ENCODE data around the gene MOSPD3. TPM values are rescaled to one million over a fixed set of nuclear protein-coding genes. Genes with fewer than 3 reads are reported as not detected.
A peak's percentile ranks its signal among the peaks of the same experiment; 100 is the strongest.

Gene MOSPD3
- total and polyA plus RNA-seq, 2 of the 8 experiments (the other 6 are each of a cell fraction or from before 2014, with no cell fraction given): 20.7 to 21.4 TPM

DNA sequence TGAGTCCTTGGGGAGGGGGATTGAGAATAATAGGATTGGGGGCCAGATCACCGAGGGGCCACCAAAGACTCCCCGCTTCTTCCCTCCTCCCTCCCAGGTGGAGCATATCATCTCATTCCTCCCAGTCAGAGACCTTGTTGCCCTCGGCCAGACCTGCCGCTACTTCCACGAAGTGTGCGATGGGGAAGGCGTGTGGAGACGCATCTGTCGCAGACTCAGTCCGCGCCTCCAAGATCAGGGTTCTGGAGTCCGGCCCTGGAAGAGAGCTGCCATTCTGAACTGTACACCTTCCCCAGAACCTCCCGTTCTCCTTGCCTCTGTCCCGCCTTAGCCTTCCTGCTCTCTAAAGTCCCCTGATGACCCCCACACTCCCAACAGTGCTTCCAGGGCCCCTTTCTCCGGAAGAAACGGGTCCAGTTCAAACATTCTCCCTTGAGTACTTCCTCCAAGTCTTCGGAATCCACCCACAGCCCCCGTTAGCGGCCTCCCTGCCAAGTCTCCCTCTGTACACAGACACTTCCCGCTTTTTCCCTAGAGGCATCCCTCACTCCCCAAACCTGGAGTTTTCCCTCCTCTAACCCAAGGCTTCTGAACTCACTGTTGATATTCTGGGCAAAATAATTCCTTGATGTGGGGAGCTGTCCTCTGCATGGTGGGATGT lies 22.1 kb upstream of the MOSPD3 start:
- ChIA-PET CTCF (ENCODE audit: partially characterized antibody) (interaction anchor here (0.6 to 11.4 kb wide), 13 partner anchors 11 to 211 kb away, joined by 3 to 171 read pairs (median 6); partner anchors contain the start of genes MOSPD3 and PCOLCE), POLR2A (ENCODE audit: partially characterized antibody) (interaction anchor here (0.8 to 10.0 kb wide), 20 partner anchors 7 to 161 kb away, joined by 3 to 172 read pairs (median 4); partner anchors contain the start of genes AGFG2, MEPCE, MOSPD3 and PCOLCE)
- peaks cover 0 to 2% (median under 1%) of the 10 kb centered on the region in 4 experiments; a peak in 4 of 7 replicates for H3K27me3 ChIP-seq (replicated peaks in 1 of 4; ENCODE audit: control insufficient read depth in 3 of 4, extremely low read depth in 1 of 4, insufficient read depth in 3 of 4, low read length in 3 of 4)
- no peak overlapping the region for H3K14ac ChIP-seq (ENCODE audit: insufficient read length)
- no peak overlapping the region for H4K5ac ChIP-seq (ENCODE audit: insufficient read length, low read depth, low read length)
- no peak overlapping the region for H4K91ac ChIP-seq (replicated peaks; ENCODE audit: insufficient read length, low read length)
- no peaks in the 10 kb centered on the region for H3K79me1 ChIP-seq (ENCODE audit: low read depth, low read length)
- FAIRE-seq: no peak
- H3K36me3 ChIP-seq (ENCODE audit: control insufficient read depth in 2 of 4, insufficient read depth in 4 of 4, low read length in 3 of 4): no peaks in the 10 kb centered on the region
- H3K56ac ChIP-seq (replicated peaks; ENCODE audit: insufficient read length, low read depth, low read length): no peak overlapping the region
- no peak overlapping the region for H2AK5ac ChIP-seq (ENCODE audit: low read depth, low read length)
- no peak overlapping the region for H2BK120ac ChIP-seq (replicated peaks; ENCODE audit: low read depth, low read length)
- H3K9me3 ChIP-seq (ENCODE audit: insufficient read depth in 2 of 2, low read depth in 1 of 2, low read length in 1 of 2): no peaks in the 10 kb centered on the region
- H3K27ac ChIP-seq (ENCODE audit: low read depth, low read length): no peak overlapping the region
- H3K9ac ChIP-seq (replicated peaks in 1 of 4; ENCODE audit: extremely low read depth in 1 of 4, low read depth in 3 of 4, low read length in 3 of 4): no peak overlapping the region; a peak in 1 of 7 replicates
- H2BK15ac ChIP-seq (ENCODE audit: low read length): no peak overlapping the region
- H3K4me3 ChIP-seq (ENCODE audit: extremely low read depth in 1 of 4, insufficient read depth in 2 of 4, low read depth in 3 of 4, low read length in 4 of 4): peak overlapping the region in 1 of 4 experiments; percentile 1; a peak in 1 of 8 replicates
- DNase-seq (ENCODE audit: low read depth in 1 of 2, low spot score in 2 of 2): no peak
- H2BK12ac ChIP-seq (ENCODE audit: low read depth, low read length): 0 out of 2 replicates have a peak overlapping the region, but pooled peaks have one; percentile 2
- no peak overlapping the region for H4K8ac ChIP-seq (ENCODE audit: extremely low read depth, insufficient read depth, low read length)
- H3K4ac ChIP-seq (replicated peaks; ENCODE audit: insufficient read length, low read depth, low read length): no peak overlapping the region
- H3K23me2 ChIP-seq (ENCODE audit: low read depth, low read length): peaks cover 6% of the 10 kb centered on the region
- H3K23ac ChIP-seq (ENCODE audit: insufficient read length): no peak overlapping the region
- peaks cover 0 to 2% of the 10 kb centered on the region in 2 experiments for H4K20me1 ChIP-seq (replicated peaks in 1 of 2; ENCODE audit: control insufficient read depth in 1 of 2, insufficient read depth in 2 of 2, low read length in 2 of 2)
- H2AFZ ChIP-seq (ENCODE audit: low read length): no peak overlapping the region
- no peak overlapping the region for H2BK20ac ChIP-seq (ENCODE audit: low read length)
- peaks cover 0 to 13% (median 6%) of the 10 kb centered on the region in 4 experiments; a peak in 5 of 7 replicates for H3K4me1 ChIP-seq (replicated peaks in 1 of 4; ENCODE audit: control insufficient read depth in 3 of 4, insufficient read depth in 4 of 4, low read length in 3 of 4)
- peak overlapping the region; percentile 54 to 57; a peak in 3 of 4 replicates for H3K4me2 ChIP-seq (ENCODE audit: insufficient read depth in 1 of 2, low read depth in 2 of 2, low read length in 2 of 2)
- H3K79me2 ChIP-seq (ENCODE audit: control insufficient read depth in 1 of 2, insufficient read depth in 2 of 2, low read length in 2 of 2): no peaks in the 10 kb centered on the region
- 0 out of 2 replicates have a peak overlapping the region, but pooled peaks have one; percentile 13 for H3K18ac ChIP-seq (ENCODE audit: extremely low read depth, low read length)
- TF ChIP-seq FOSL1 (IDR thresholded peaks at IDR 0.05; ENCODE audit: insufficient read depth, low read depth, low read length) (no peak), SIX5 (IDR thresholded peaks at IDR 0.05; ENCODE audit: low read depth, low read length) (no peak), SUZ12 (IDR thresholded peaks at IDR 0.05; ENCODE audit: low read length) (no peak), EZH2 (IDR thresholded peaks at IDR 0.05; ENCODE audit: low read depth, low read length, severe bottlenecking) (no peak), HDAC6 (IDR thresholded peaks at IDR 0.05; ENCODE audit: low read depth, low read length) (no peak), NANOG (IDR thresholded peaks at IDR 0.05; ENCODE audit: insufficient read depth, low read depth, low read length, poor library complexity, severe bottlenecking) (no peak), JUN (IDR thresholded peaks at IDR 0.05; ENCODE audit: low read depth, low read length) (no peak), YY1 (IDR thresholded peaks at IDR 0.05; ENCODE audit: low read depth, low read length) (no peak), CBX5 (IDR thresholded peaks at IDR 0.05; ENCODE audit: low read depth, low read length) (no peak), E2F6 (IDR thresholded peaks at IDR 0.05) (no peak)
- H2BK5ac ChIP-seq (ENCODE audit: low read depth, low read length): 0 out of 2 replicates have a peak overlapping the region, but pooled peaks have one; percentile 18
- 72% methylated on average over 20 of the region's 20 CpGs; no CpG with 5 or more reads in 1 of the 2 experiments for WGBS, 2 experiments (ENCODE audit: extremely low coverage in 1 of 2, insufficient coverage in 1 of 2, insufficient read length in 1 of 2, insufficient replicate concordance in 2 of 2, low coverage in 1 of 2, low lambda C conversion rate in 2 of 2, missing lambda C conversion rate in 1 of 2)
